GM21576 (cell line): ENCODE measurements around the gene LDB3.
"Not testable (repeated sequence)": the region's sequence is repeated elsewhere in the genome, so short reads cannot be mapped to it uniquely, and the experiment has no call there.

ENCODE experiments used
- ATAC-seq: cut with Tn5 transposase; IDR thresholded peaks from one replicate; pipeline ENCODE4 v1.9.1; 2021; ENCODE audit warnings: mild to moderate bottlenecking, moderate library complexity; ENCODE audit not compliant: unreplicated experiment

LDB3 gene

DNA sequence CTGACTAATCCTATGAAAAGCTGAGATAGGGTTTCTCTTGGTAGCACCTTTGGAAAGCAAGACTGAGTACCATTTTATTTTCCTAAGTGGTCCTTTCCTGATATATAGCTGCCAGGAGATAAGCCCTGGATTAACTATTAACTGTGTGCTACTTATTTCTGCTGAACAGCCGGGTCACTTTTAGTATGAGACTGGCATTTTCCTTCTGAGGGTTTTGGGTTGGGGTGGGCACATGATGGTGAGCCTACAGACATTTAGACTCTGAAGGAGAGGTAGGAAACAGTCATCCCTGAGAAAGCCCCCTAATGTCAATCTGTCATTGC lies 58.3 kb downstream of the LDB3 start:
- ATAC-seq = no peak

- ATAC-seq = no peak
Observed at GRCh38 chr10:86727470-86727869, 59.2 kb downstream of the LDB3 start.

GRCh38 chr10:86728056-86728455 lies 59.7 kb downstream of the LDB3 start:
- ATAC-seq = no peak

DNA sequence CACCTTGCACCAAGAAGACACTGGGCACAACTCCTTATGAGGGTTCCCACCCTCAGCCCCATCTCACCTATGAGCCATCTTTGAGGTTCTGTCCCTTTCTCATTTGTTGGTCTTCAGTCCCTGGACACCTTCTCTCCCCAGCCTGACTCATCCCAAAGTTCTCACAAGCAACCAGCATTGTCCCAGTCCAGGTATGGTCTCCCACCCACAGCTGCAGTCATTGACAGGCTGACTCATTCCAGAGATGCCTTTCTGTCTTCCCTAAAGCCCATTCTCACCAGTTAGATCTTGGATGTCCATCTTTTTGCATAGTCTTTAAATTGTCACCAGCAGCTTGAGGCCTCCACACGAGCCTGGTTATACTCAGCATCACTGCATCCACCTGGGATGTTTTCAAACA lies 61.4 kb downstream of the LDB3 start:
- ATAC-seq = no peak

GRCh38 chr10:86730227-86730626 lies 61.9 kb downstream of the LDB3 start:
- ATAC-seq = no peak

GRCh38 chr10:86732771-86733170 lies 64.5 kb downstream of the LDB3 start:
- no peak for ATAC-seq

DNA sequence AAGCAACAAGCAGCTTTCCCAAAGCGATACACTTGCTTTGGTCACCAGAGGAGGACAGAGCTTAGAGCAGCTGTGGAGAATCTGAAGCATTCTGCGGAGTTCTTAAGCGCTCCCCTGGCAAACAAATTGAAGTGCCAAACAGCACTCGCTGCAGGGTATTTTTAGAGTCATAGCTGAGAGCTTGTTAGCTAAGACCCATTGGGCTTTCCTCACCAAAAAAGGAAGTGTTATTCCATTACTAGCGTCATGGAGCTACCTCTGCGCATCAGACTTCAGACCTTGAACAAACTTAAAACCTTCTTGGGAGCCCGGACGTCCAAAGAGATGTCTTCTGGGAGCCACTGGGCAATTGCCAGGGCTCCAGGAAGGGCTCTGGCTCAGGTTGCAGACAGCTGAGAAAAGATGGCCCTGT lies 65.0 kb downstream of the LDB3 start:
- ATAC-seq = no peak

DNA sequence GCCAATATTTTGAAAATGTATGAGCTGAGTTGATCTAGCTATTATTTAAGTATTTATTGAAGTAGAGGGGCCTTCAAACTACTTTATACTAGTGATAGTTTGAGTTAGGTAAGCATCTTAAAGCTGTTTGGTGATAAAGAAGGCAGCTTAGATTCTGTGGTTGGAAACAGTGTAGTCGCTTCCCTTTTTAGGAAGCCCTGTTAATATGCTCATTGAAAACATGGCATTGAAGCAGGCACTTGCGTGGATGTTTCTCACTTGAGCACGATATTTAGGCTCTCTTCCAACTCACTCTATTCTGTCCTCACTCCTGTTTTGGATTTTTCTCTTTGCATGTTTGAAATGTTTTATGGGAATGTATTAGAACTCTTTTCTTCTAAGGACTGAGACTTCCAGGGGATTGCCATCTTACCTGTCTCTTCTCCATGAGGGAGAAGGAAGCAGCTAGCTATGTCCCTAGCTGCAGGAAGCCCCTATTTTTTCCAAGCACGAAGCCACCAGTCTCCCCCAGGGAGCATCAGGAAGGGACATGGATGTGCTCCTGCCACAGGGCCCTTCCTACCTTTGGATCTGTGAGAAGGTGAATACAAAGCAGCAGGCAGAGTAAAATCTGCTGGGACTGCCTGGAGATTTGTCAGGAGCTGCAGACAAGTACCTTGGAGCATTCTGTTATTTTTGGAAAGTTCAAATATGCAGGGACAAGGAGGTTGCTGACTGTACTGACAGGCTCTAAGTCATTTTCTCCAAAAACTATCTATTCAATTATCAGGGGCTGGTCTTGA lies 66.1 kb downstream of the LDB3 start:
- ATAC-seq = no peak

DNA sequence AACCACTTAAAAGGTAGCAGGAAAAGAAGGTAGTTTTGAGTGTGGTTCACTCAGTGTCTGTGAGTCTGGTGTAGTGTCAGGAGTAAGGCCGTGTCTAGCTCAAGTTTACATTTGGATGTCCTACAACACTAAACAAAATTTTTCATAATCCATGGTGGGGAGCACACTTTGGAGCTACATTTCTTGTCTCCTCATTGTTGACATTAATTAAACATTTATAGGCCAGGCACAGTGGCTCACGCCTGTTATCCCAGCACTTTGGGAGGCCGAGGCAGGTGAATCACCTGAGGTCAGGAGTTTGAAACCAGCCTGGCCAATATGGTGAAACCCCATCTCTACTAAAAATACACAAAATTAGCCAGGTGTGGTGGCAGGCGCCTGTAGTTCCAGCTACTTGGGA lies 67.0 kb downstream of the LDB3 start:
- ATAC-seq = not testable (repeated sequence)

DNA sequence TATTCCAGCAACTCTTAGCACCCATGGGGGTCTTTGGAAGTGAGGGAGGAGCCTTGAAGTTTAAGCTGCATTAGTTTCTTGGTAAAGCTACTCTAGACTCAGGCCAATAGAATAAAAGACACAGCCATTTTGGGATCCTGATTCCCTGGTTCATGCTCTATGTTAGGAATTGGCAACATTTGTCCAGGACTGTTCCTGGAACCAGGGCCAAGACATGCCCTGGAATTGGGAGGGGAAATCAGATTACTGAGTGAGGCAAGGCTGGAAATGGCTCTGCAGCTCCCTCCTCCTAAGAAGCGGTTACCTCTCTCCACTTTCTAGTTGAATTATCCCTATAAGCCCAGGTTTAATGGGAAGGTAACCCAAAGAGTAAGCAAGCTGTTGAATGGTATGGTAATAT lies 73.9 kb downstream of the LDB3 start:
- ATAC-seq = no peak

DNA sequence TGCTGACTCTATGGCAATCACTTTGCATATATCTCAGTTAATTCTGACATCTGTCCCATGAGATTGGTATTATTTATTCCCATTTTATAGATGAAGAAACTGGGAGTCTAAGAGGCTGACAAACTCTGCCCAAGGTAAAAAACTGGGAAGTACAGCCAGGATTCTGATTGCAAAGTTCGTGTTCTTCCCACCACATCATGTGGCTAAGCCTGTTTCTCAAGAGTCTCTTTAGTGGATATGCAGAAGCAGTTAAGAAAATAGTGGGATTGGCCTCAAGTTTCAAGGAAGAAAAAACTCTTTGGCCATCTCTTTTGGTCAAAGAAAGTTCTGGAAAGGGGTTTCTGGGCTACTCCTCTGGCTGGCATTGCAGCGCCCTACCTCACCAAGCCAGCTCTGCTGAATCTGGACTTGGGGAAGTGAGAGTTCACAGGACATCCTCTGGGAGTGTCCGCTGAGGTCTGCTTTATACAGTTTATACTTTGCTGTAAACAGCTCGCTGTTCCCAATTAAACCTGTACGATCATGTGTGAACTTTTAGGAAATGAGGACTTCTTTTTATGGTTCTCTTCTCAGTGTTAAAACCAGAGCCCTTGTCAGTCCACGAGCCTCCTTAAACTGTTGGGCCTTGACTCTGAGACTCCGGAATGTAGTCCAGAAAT lies 75.9 kb downstream of the LDB3 start:
- ATAC-seq = no peak

GRCh38 chr10:86747796-86748581 lies 79.7 kb downstream of the LDB3 start:
- no peak for ATAC-seq

- no peak for ATAC-seq
Observed at GRCh38 chr10:86749854-86750253, 81.5 kb downstream of the LDB3 start.

GRCh38 chr10:86751477-86751876 lies 83.2 kb downstream of the LDB3 start:
- no peak for ATAC-seq

DNA sequence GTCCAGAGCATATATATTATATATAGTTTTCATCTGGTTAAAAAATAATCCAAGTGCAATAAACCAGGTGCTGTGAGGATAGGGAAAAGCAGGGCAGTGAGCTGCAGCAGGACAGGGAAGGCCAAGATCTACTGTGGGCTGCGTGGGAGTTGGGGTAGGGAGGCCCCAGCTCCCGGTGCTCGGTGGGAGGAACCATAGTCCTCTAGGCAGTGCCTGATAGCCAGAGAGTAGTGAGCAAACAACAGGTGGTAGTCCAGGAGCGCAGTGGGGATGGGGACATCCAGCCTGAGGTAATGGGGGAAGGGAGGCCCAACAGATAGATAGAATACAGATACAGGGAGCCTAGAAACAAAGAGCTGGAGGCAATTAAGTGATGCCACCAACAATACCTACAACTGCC lies 84.0 kb downstream of the LDB3 start:
- ATAC-seq = no peak

DNA sequence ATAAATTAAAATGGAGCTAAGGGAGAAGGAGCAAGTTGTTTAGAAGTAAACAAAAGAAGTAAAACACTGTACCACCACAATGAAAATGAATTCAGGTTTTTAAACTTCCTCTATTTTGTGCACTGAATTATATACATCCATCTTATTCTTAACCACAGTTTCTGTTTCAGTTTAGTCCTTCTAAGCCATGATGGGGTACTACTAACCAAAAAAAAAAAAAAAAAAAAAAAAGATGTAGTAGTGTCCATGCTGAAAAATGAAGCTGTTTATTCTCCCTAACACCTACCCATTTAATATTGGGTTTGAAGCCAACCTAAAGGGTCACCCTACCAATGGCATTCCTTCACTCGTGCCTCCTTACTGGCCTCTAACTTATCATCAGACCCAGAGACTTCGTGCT lies 84.7 kb downstream of the LDB3 start:
- ATAC-seq = no peak

- no peak for ATAC-seq
Observed at GRCh38 chr10:86753638-86754434, 85.5 kb downstream of the LDB3 start.

DNA sequence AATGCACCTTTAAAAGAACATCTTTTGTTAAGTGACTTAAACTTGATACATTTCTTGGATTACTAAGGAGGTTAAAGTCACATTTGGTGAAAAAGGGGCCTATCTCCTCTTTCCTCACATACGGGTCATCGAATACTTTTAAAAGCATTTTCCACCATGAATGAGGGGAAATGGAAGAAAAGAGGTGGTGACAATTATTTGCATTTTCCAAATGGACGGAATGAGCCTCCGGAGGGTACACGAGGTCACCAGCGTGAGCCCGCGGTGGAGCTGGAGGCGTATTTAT lies 87.1 kb downstream of the LDB3 start:
- ATAC-seq = no peak

GRCh38 chr10:86755740-86756510 lies 87.6 kb downstream of the LDB3 start:
- peak; percentile 77 for ATAC-seq

DNA sequence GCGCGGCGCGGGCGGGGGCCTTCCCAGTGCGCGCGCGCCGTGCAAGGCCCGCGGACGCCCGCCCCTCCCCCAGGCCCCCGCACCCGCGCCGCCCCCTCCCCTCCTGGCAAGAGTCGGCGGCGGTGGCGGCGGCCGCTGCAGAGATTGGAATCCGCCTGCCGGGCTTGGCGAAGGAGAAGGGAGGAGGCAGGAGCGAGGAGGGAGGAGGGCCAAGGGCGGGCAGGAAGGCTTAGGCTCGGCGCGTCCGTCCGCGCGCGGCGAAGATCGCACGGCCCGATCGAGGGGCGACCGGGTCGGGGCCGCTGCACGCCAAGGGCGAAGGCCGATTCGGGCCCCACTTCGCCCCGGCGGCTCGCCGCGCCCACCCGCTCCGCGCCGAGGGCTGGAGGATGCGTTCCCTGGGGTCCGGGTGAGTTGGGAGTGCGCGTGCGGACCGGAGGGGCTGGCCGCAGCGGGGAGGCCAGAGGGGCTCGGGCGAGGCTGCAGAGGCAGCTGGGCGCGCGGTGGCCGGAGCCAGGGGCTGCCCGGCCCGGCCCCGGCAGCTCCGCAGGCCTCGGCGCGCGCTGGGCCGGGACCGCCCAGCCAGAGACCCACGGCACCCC lies 88.3 kb downstream of the LDB3 start, which contains the start of gene BMPR1A:
Gene BMPR1A (plus strand): TSS at position 109 of the 602 bp plus-strand sequence. CDS start 119,400 bp downstream, outside the sequence.
- ATAC-seq = peak; percentile 28
